ENCODE results near the gene GOLGA1.
A peak's percentile ranks its signal among the peaks of the same experiment; 100 is the strongest.
"Not testable (repeated sequence)": the region's sequence is repeated elsewhere in the genome, so short reads cannot be mapped to it uniquely, and the experiment has no call there.

Gene GOLGA1

GRCh38 chr9:124940894-124941678 lies at the start of gene GOLGA1:
Gene GOLGA1, minus strand, starts transcription at chr9:124941083. Its CDS starts 2,372 bp downstream, at chr9:124938711.
- peak; percentile 92 for DNase-seq (ENCODE audit: low spot score)

GRCh38 chr9:124983698-124984097 lies 42.8 kb upstream of the GOLGA1 start:
- no peak for DNase-seq (ENCODE audit: low spot score)

- no peak for DNase-seq (ENCODE audit: low spot score)
Observed at GRCh38 chr9:124980431-124980830, 39.5 kb upstream of the GOLGA1 start.

GRCh38 chr9:124975131-124975530 lies 34.2 kb upstream of the GOLGA1 start:
- DNase-seq (ENCODE audit: low spot score): no peak

- no peak for DNase-seq (ENCODE audit: low spot score)
Observed at GRCh38 chr9:124973807-124974206, 32.9 kb upstream of the GOLGA1 start.

- DNase-seq (ENCODE audit: low spot score): no peak
Observed at GRCh38 chr9:124972241-124972770, 31.4 kb upstream of the GOLGA1 start.

GRCh38 chr9:124969401-124969800 lies 28.5 kb upstream of the GOLGA1 start:
- DNase-seq (ENCODE audit: low spot score): no peak

GRCh38 chr9:124968238-124968637 lies 27.4 kb upstream of the GOLGA1 start:
- DNase-seq (ENCODE audit: low spot score): no peak

GRCh38 chr9:124965775-124966568 lies 25.1 kb upstream of the GOLGA1 start:
- DNase-seq (ENCODE audit: low spot score): not testable (repeated sequence)

GRCh38 chr9:124964604-124965003 lies 23.7 kb upstream of the GOLGA1 start:
- no peak for DNase-seq (ENCODE audit: low spot score)

GRCh38 chr9:124964056-124964455 lies 23.2 kb upstream of the GOLGA1 start:
- DNase-seq (ENCODE audit: low spot score): no peak

GRCh38 chr9:124960409-124960752 lies 19.5 kb upstream of the GOLGA1 start:
- no peak for DNase-seq (ENCODE audit: low spot score)

GRCh38 chr9:124959671-124960408 lies 19.0 kb upstream of the GOLGA1 start:
- not testable (repeated sequence) for DNase-seq (ENCODE audit: low spot score)

- no peak for DNase-seq (ENCODE audit: low spot score)
Observed at GRCh38 chr9:124954255-124954654, 13.4 kb upstream of the GOLGA1 start.

- DNase-seq (ENCODE audit: low spot score): no peak
Observed at GRCh38 chr9:124950050-124950718, 9.3 kb upstream of the GOLGA1 start.

- no peak for DNase-seq (ENCODE audit: low spot score)
Observed at GRCh38 chr9:124949387-124949786, 8.5 kb upstream of the GOLGA1 start.

GRCh38 chr9:124947727-124948391 lies 7.0 kb upstream of the GOLGA1 start:
- DNase-seq (ENCODE audit: low spot score): no peak

- no peak for DNase-seq (ENCODE audit: low spot score)
Observed at GRCh38 chr9:124946167-124946566, 5.3 kb upstream of the GOLGA1 start.

GRCh38 chr9:124941679-124942561 lies 1.0 kb upstream of the GOLGA1 start:
- no peak for DNase-seq (ENCODE audit: low spot score)

GRCh38 chr9:124940521-124940893 lies 376 bp downstream of the GOLGA1 start:
- DNase-seq (ENCODE audit: low spot score): no peak

All from putamen (tissue), 1 donor.